Prostate gland (tissue), 2 donors: ENCODE measurements around the gene EIF5AL1. TPM values are rescaled to one million over a fixed set of nuclear protein-coding genes. Genes with fewer than 3 reads are reported as not detected.

Source experiments
- DNase-seq: peaks from one replicate; pipeline ENCODE4 v3.0.0-alpha.2; 2019; ENCODE audit warnings: low spot score
- H3K27ac ChIP-seq, 2 donors: fragments of 200-600 bp; sonication (generic); 2 replicates each; pipeline ENCODE4 v1.5.1; 2017 to 2019
- H3K27me3 ChIP-seq: fragments of 200-600 bp; sonication (generic); replicated peaks from 2 replicates; pipeline ENCODE4 v1.5.1; 2019; ENCODE audit not compliant: insufficient read depth
- H3K36me3 ChIP-seq, 2 donors: fragments of 200-600 bp; sonication (generic); 1 replicate in 1 of 2; 2 replicates in 1 of 2; pipeline versions ENCODE4 v1.5.1 to v1.8.1; 2017 to 2019
- H3K4me1 ChIP-seq: fragments of 200-600 bp; sonication (generic); replicated peaks from 2 replicates; pipeline ENCODE4 v1.5.1; 2019
- H3K4me3 ChIP-seq, 2 donors: fragments of 200-600 bp; sonication (generic); 2 replicates each; pipeline ENCODE4 v1.5.1; 2017 to 2019
- H3K9me3 ChIP-seq: fragments of 200-600 bp; sonication (generic); 2 replicates; pipeline ENCODE4 v1.5.1; 2017
- POLR2A ChIP-seq: fragments of 450-650 bp; IDR thresholded peaks from one replicate; pipeline ENCODE4 v1.6.1; 2016; ENCODE audit warnings: antibody characterized with exemption, mild to moderate bottlenecking
- POLR2AphosphoS5 ChIP-seq: sonication (generic); formaldehyde crosslinking; IDR thresholded peaks from one replicate; pipeline ENCODE4 v1.6.1; 2017; ENCODE audit warnings: antibody characterized with exemption
- WGBS: methylation state at CpG from one replicate; pipeline ENCODE4 v1.1.5; 2018; 5-methylcytosine and 5-hydroxymethylcytosine counted together
- intact Hi-C: fragments of 100-400 bp; cut with DNase I; formaldehyde crosslinking; loops from one replicate; pipeline ENCODE4 v1.14.2; 2022
- total RNA-seq, 2 donors: library from RNA; depleted of rRNA; stranded (reverse); fragments of >200 nt; gene quantifications; one replicate each; pipeline ENCODE4 v1.1.0, GENCODE V29; 2016
- TF ChIP-seq, protein P1 (sequence below), 4 experiments: fragments of 200-600 bp in 2 of 4; fragments of 450-650 bp in 2 of 4; sonication (generic) in 2 of 4; IDR thresholded peaks; 1 replicate in 3 of 4; 2 replicates in 1 of 4; pipeline ENCODE4 v1.5.1; 2016 to 2019; ENCODE audit warnings: antibody characterized with exemption in 4 of 4, mild to moderate bottlenecking in 2 of 4, moderate library complexity in 2 of 4

Gene EIF5AL1
- total RNA-seq, 2 donors from 2014 or later = 0.32 to 1.5 TPM

DNA sequence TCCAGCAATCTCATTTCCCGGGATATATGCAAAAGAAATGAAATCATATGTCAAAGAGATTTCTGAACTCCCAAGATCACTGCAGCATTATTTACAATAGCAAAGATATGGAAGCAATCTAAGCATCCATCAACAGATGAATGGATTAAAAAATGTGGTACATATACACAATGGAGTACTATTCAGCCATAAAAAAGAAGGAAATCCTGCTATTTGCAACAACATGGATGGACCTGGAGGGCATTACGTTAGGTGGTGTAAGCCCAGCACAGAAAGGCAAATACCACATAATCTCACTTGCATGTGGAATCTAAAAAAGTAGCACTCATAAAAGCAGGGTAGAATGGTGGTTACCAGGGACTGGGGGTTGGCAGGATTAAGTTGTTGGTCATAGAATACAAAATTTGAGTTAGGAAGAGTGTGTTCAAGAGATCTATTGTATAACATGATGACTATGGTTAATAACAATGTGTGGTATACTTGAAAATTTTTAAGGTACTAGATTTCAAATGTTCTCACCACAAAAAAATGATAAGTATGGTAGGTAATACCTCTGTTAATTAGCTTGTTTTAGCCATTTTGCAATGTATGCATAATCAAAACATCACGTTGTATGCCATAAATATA, 32.9 kb upstream of the EIF5AL1 start:
- H3K4me1 ChIP-seq = no peaks in the 10 kb centered on the region
- TF ChIP-seq POLR2A = no peak
- TF ChIP-seq, protein P1, sequence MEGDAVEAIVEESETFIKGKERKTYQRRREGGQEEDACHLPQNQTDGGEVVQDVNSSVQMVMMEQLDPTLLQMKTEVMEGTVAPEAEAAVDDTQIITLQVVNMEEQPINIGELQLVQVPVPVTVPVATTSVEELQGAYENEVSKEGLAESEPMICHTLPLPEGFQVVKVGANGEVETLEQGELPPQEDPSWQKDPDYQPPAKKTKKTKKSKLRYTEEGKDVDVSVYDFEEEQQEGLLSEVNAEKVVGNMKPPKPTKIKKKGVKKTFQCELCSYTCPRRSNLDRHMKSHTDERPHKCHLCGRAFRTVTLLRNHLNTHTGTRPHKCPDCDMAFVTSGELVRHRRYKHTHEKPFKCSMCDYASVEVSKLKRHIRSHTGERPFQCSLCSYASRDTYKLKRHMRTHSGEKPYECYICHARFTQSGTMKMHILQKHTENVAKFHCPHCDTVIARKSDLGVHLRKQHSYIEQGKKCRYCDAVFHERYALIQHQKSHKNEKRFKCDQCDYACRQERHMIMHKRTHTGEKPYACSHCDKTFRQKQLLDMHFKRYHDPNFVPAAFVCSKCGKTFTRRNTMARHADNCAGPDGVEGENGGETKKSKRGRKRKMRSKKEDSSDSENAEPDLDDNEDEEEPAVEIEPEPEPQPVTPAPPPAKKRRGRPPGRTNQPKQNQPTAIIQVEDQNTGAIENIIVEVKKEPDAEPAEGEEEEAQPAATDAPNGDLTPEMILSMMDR (IDR thresholded peaks at IDR 0.05) = no peak
- TF ChIP-seq POLR2AphosphoS5 = no peak

DNA sequence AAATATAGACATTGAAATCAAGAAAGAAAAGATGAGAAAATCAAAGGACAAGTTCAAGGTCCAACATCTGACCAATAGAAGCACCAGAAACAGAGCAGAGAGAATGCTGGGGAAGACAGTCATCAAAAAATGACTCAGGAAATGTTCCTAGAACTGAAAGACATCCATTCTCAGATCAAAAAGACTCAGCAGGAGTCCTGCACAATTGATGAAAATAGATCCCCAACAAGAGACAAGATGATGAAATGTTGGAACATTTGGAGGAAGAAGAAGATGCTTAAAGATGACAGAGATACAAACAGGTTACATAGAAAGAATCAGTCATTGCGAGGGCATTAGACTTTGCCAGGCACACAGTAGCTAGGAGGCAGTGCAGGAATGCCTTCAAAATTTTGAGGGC, 30.0 kb upstream of the EIF5AL1 start:
- no peaks in the 10 kb centered on the region for H3K36me3 ChIP-seq
- no peak for DNase-seq
- no peaks in the 10 kb centered on the region for H3K27me3 ChIP-seq
- H3K27ac ChIP-seq = no peak overlapping the region
- TF ChIP-seq, protein P1 (IDR thresholded peaks at IDR 0.05) = no peak
- no peak for TF ChIP-seq POLR2AphosphoS5
- TF ChIP-seq POLR2A = no peak
- no peak overlapping the region for H3K4me3 ChIP-seq
- 94% methylated on average over 1 of the region's 1 CpG for WGBS
- H3K9me3 ChIP-seq = no peaks in the 10 kb centered on the region
- no peaks in the 10 kb centered on the region for H3K4me1 ChIP-seq
- intact Hi-C loops = no loop called here

More for the DNA sequence above, 32.9 kb upstream of the EIF5AL1 start:
- intact Hi-C loops = no loop called here
- DNase-seq = no peak
- WGBS = 82% methylated on average over 3 of the region's 3 CpGs
- no peaks in the 10 kb centered on the region for H3K36me3 ChIP-seq
- H3K27me3 ChIP-seq = no peaks in the 10 kb centered on the region
- no peak overlapping the region for H3K27ac ChIP-seq
- H3K9me3 ChIP-seq = no peaks in the 10 kb centered on the region
- H3K4me3 ChIP-seq = no peak overlapping the region

DNA sequence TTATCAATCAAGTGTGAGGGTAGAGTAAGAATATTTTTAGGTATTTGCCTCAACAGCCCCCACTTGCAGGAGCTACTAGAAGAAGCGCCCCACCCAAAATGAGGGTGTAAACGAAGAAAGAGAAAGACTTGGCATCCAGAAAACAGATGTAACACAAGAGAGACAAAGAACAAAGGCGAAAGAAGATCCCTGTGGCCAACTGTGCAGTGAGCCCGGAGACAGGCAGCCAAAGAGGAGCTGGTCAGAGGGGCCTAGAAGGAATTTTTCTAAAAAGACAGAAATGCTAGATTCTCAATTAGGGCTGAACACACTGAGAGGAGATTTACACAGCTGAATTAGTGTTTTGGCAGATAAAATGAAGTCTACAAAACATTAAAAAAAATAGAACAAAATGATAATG, 29.6 kb upstream of the EIF5AL1 start:
- Histone ChIP-seq H3K36me3 (no peaks in the 10 kb centered on the region), H3K27me3 (no peaks in the 10 kb centered on the region), H3K4me3 (no peak overlapping the region), H3K27ac (no peak overlapping the region), H3K4me1 (no peaks in the 10 kb centered on the region), H3K9me3 (no peaks in the 10 kb centered on the region)
- intact Hi-C loops = no loop called here
- 58% methylated on average over 4 of the region's 4 CpGs for WGBS
- no peak for DNase-seq
- TF ChIP-seq POLR2A (no peak), POLR2AphosphoS5 (no peak)
- TF ChIP-seq, protein P1 (IDR thresholded peaks at IDR 0.05) = no peak

DNA sequence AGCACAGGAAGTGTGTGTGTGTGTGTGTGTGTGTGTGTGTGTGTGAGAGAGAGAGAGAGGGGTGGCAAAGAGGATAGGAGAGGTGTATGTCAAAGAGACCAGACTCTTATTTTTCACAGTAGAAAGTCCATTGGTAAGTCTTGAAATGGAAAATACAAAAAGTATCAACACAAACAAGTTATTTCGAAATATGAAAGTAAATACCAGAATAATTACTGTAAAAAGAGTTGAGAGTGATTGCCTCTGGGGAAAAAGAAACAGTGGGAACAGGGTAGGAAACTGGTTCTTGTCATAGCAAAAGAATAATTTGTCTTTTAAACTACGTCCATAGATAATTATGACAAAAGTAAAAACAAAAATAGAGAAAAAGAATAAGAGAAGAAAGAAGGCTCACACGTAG, 29.0 kb upstream of the EIF5AL1 start:
- no peak overlapping the region for H3K27ac ChIP-seq
- no peak for DNase-seq
- no peak overlapping the region for H3K4me3 ChIP-seq
- no peaks in the 10 kb centered on the region for H3K9me3 ChIP-seq
- H3K27me3 ChIP-seq = no peaks in the 10 kb centered on the region
- H3K4me1 ChIP-seq = no peaks in the 10 kb centered on the region
- intact Hi-C loops = no loop called here
- TF ChIP-seq POLR2A = no peak
- no peak for TF ChIP-seq POLR2AphosphoS5
- TF ChIP-seq, protein P1 (IDR thresholded peaks at IDR 0.05) = no peak
- H3K36me3 ChIP-seq = no peaks in the 10 kb centered on the region
- 65% methylated on average over 3 of the region's 3 CpGs for WGBS

DNA sequence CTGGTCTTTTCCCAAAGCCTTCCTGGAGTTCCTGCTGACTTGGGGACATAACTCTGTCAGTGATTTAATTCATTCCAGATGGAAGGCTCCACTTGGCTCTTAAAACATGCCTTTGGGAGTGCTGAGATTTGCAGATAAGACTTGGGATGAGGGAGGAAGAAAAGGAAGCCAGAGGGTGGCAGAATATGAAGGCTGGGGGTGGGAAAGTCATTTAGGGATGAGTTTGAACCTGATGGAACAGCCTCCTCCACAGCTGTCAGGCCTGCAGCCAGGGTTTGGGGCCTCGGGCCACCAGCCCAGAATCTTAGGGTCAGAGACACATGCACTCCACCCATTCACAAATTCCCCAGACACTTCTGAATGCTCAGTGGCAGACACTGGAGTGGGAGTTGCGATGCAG, 28.4 kb upstream of the EIF5AL1 start:
- intact Hi-C loops = no loop called here
- Histone ChIP-seq H3K27me3 (no peaks in the 10 kb centered on the region), H3K4me3 (no peak overlapping the region), H3K9me3 (no peaks in the 10 kb centered on the region), H3K36me3 (no peaks in the 10 kb centered on the region), H3K27ac (no peak overlapping the region), H3K4me1 (no peaks in the 10 kb centered on the region)
- no peak for TF ChIP-seq POLR2A
- no peak for TF ChIP-seq POLR2AphosphoS5
- TF ChIP-seq, protein P1 (IDR thresholded peaks at IDR 0.05) = no peak
- 31% methylated on average over 2 of the region's 2 CpGs for WGBS
- no peak for DNase-seq
